HepG2 (cell line): Measurements from ENCODE around the gene NXN. TPM values are rescaled to one million over a fixed set of nuclear protein-coding genes. Genes with fewer than 3 reads are reported as not detected.

Source experiments
- ATAC-seq: fragments of 200-7000 bp; cut with Tn5 transposase; 3 replicates; pipeline ENCODE4 v1.9.1; 2020; ENCODE audit warnings: mild to moderate bottlenecking, moderate library complexity
- BruUV-seq: library from RNA; stranded (reverse); fragments of 400-500 nt; replicated peaks from 2 replicates; lab custom pipeline; 2021; lab: Mats Ljungman, UMichigan
- CTCF ChIA-PET: fragments of 300-600 bp; formaldehyde crosslinking; extraction: SDS; loops from one replicate; lab custom pipeline; 2021; ENCODE audit warnings: low total read pairs, inconsistent platforms, low intra/inter-chr PET ratio; lab: Yijun Ruan, JAX
- POLR2A ChIA-PET: fragments of 350-600 bp; sonication (Branson Sonifier 250); formaldehyde crosslinking; loops from one replicate; lab custom pipeline; 2020; ENCODE audit warnings: antibody characterized with exemption, inconsistent platforms; lab: Yijun Ruan, JAX
- DNase-seq: peaks from one replicate; pipeline ENCODE4 v3.0.0-alpha.2; 2015; ENCODE audit warnings: low spot score
- FAIRE-seq: peaks from 3 replicates; lab custom pipeline; 2011; peaks lifted over from hg19 to GRCh38; lab: Jason Lieb, UNC
- H2AFZ ChIP-seq: one replicate; pipeline ENCODE4 v1.6.1; 2011; ENCODE audit warnings: low read length, inconsistent platforms
- H3K27ac ChIP-seq: fragments of 300-600 bp; 3 replicates; pipeline ENCODE4 v1.8.0; 2011; ENCODE audit warnings: mixed run types, mild to moderate bottlenecking, mixed read lengths, low read length, inconsistent platforms; ENCODE audit not compliant: insufficient read depth; ENCODE audit errors: extremely low read length
- H3K27me3 ChIP-seq, 2 experiments: fragments of 200-600 bp in 1 of 2; 2 replicates in 1 of 2; 3 replicates in 1 of 2; pipeline versions ENCODE4 v1.6.0 to v1.8.0; 2011; ENCODE audit warnings: low read length in 2 of 2, mild to moderate bottlenecking in 2 of 2, moderate library complexity in 2 of 2, inconsistent platforms in 1 of 2; ENCODE audit not compliant: insufficient read depth in 2 of 2, control insufficient read depth in 1 of 2
- H3K36me3 ChIP-seq, 2 experiments: fragments of 200-600 bp in 1 of 2; replicated peaks in 1 of 2; 2 replicates in 1 of 2; 3 replicates in 1 of 2; pipeline versions ENCODE4 v1.5.1 to v1.8.0; 2011; ENCODE audit warnings: low read length in 2 of 2, inconsistent platforms in 1 of 2; ENCODE audit not compliant: insufficient read depth in 2 of 2, control insufficient read depth in 1 of 2
- H3K4me1 ChIP-seq: 2 replicates; pipeline ENCODE4 v1.5.1; 2012; ENCODE audit warnings: low read length, inconsistent platforms; ENCODE audit not compliant: insufficient read depth
- H3K4me2 ChIP-seq: 2 replicates; pipeline ENCODE4 v1.6.0; 2011; ENCODE audit warnings: low read depth, low read length, inconsistent platforms
- H3K4me3 ChIP-seq, 3 experiments: fragments of 200-600 bp in 1 of 3; sonication (generic), shearing (Covaris generic) in 1 of 3; replicated peaks in 1 of 3; 2 replicates each; pipeline ENCODE4 v1.5.1; 2011 to 2016; ENCODE audit warnings: low read length in 3 of 3, inconsistent platforms in 2 of 3, low read depth in 2 of 3, mild to moderate bottlenecking in 2 of 3, control low read depth in 1 of 3, mixed read lengths in 1 of 3; ENCODE audit not compliant: insufficient read depth in 1 of 3
- H3K79me2 ChIP-seq: one replicate; pipeline ENCODE4 v1.6.1; 2011; ENCODE audit warnings: low read length, inconsistent platforms; ENCODE audit not compliant: insufficient read depth
- H3K9ac ChIP-seq: 2 replicates; pipeline ENCODE4 v1.6.0; 2011; ENCODE audit warnings: mild to moderate bottlenecking, low read depth, low read length, inconsistent platforms; ENCODE audit not compliant: insufficient read depth
- H3K9me3 ChIP-seq: 2 replicates; pipeline ENCODE4 v1.5.1; 2012; ENCODE audit warnings: mild to moderate bottlenecking, low read length
- H4K20me1 ChIP-seq: 2 replicates; pipeline ENCODE4 v1.6.0; 2011; ENCODE audit warnings: inconsistent platforms, mild to moderate bottlenecking, low read length, moderate library complexity; ENCODE audit not compliant: insufficient read depth
- CEBPZ ChIP-seq: IDR thresholded peaks from 2 replicates; pipeline ENCODE4 v1.6.1; 2012; ENCODE audit warnings: low read length, improper control_type of control experiment
- GABPB1 ChIP-seq: IDR thresholded peaks from 2 replicates; pipeline ENCODE4 v1.6.1; 2016; ENCODE audit warnings: mild to moderate bottlenecking, missing genetic modification reagents, moderate library complexity, missing compliant biosample characterization
- MYNN ChIP-seq: sonication (generic); formaldehyde crosslinking; IDR thresholded peaks from 2 replicates; pipeline ENCODE4 v1.4.0; 2020; ENCODE audit warnings: mild to moderate bottlenecking, low read depth, missing genetic modification reagents
- NFRKB ChIP-seq: fragments of 450-650 bp; IDR thresholded peaks from 2 replicates; pipeline ENCODE4 v1.6.1; 2017
- PTBP1 ChIP-seq: fragments of 200-400 bp; formaldehyde crosslinking; IDR thresholded peaks from 2 replicates; pipeline ENCODE4 v1.6.1; 2018; ENCODE audit warnings: low read length, low read depth; ENCODE audit not compliant: poor library complexity, severe bottlenecking
- RBAK ChIP-seq: sonication (generic); formaldehyde crosslinking; IDR thresholded peaks from 2 replicates; pipeline ENCODE4 v1.5.1; 2020; ENCODE audit warnings: mild to moderate bottlenecking, missing genetic modification reagents
- RELA ChIP-seq: sonication (generic); formaldehyde crosslinking; IDR thresholded peaks from 2 replicates; pipeline ENCODE4 v1.4.0; 2020; ENCODE audit warnings: missing genetic modification reagents
- SP1 ChIP-seq, 2 experiments: fragments of 450-650 bp in 1 of 2; sonication (generic) in 1 of 2; formaldehyde crosslinking in 1 of 2; IDR thresholded peaks; 2 replicates each; pipeline versions ENCODE4 v1.4.0 to v1.6.1; 2016 to 2020; ENCODE audit warnings: missing genetic modification reagents in 1 of 2
- SUZ12 ChIP-seq: fragments of 150-350 bp; IDR thresholded peaks from 2 replicates; pipeline ENCODE4 v1.6.1; 2014; ENCODE audit warnings: low read depth, low read length
- ZFAT ChIP-seq: sonication (generic); formaldehyde crosslinking; conservative IDR thresholded peaks from 2 replicates; pipeline ENCODE4 v1.8.1; 2023; ENCODE audit warnings: missing genetic modification reagents, inconsistent platforms
- ZFP36L1 ChIP-seq: sonication (generic); formaldehyde crosslinking; IDR thresholded peaks from 2 replicates; pipeline ENCODE4 v1.8.0; 2022; ENCODE audit warnings: mild to moderate bottlenecking, missing genetic modification reagents, moderate library complexity
- ZSCAN20 ChIP-seq: sonication (generic); formaldehyde crosslinking; IDR thresholded peaks from 2 replicates; pipeline ENCODE4 v1.4.0; 2020; ENCODE audit warnings: missing genetic modification reagents, mild to moderate bottlenecking, borderline replicate concordance
- ZSCAN21 ChIP-seq: sonication (generic); formaldehyde crosslinking; IDR thresholded peaks from 2 replicates; pipeline ENCODE4 v1.8.0; 2022; ENCODE audit warnings: mild to moderate bottlenecking, missing genetic modification reagents, moderate library complexity, borderline replicate concordance
- ZSCAN25 ChIP-seq: sonication (generic); formaldehyde crosslinking; IDR thresholded peaks from 2 replicates; pipeline ENCODE4 v1.8.0; 2022; ENCODE audit warnings: mild to moderate bottlenecking, missing genetic modification reagents
- ZSCAN9 ChIP-seq: IDR thresholded peaks from 2 replicates; pipeline ENCODE4 v1.6.1; 2016; ENCODE audit warnings: borderline replicate concordance
- WGBS: methylation state at CpG from one replicate; pipeline ENCODE4 v1.1.6; 2017; ENCODE audit warnings: low lambda C conversion rate; 5-methylcytosine and 5-hydroxymethylcytosine counted together
- in situ Hi-C: cut with HindIII; loops from 2 replicates; pipeline ENCODE4 v1.10.0; 2017; ENCODE audit warnings: low pct_unique_long_range_greater_than_20kb; ENCODE audit not compliant: extremely low pct_ligation_motif_present
- intact Hi-C: fragments of 100-400 bp; cut with micrococcal nuclease; formaldehyde crosslinking; loops from one replicate; pipeline ENCODE4 v1.10.0; 2022; ENCODE audit not compliant: unreplicated experiment
- polyA plus RNA-seq, 8 experiments: library from polyadenylated mRNA; depleted of rRNA in 3 of 8; stranded (reverse) in 7 of 8; unstranded in 1 of 8; fragments of >200 nt; fragmentation: Illumina TruSeq in 4 of 8; extraction: Trizol in 4 of 8; gene quantifications; 2 replicates each; pipeline versions ENCODE4 v1.2.1 to v1.2.3, GENCODE V29; 2011 to 2016; ENCODE audit warnings: low read depth in 4 of 8, missing spikeins in 1 of 8, mixed read lengths in 1 of 8; ENCODE audit not compliant: insufficient read depth in 1 of 8
- total RNA-seq, 5 experiments: library from RNA; depleted of rRNA; stranded (reverse); fragments of >200 nt; fragmentation: Illumina TruSeq; extraction: Trizol; gene quantifications; 2 replicates each; pipeline ENCODE4 v1.2.3, GENCODE V29; 2016; ENCODE audit warnings: low read depth in 1 of 5
- TF ChIP-seq, protein P1 (sequence below): sonication (generic); formaldehyde crosslinking; IDR thresholded peaks from 2 replicates; pipeline ENCODE4 v1.4.0; 2020; ENCODE audit warnings: missing genetic modification reagents, borderline replicate concordance

NXN gene
- total and polyA plus RNA-seq, 2 of the 13 experiments (the other 11 are each of a cell fraction or from before 2014, with no cell fraction given), result 22.2 to 24.3 TPM

DNA sequence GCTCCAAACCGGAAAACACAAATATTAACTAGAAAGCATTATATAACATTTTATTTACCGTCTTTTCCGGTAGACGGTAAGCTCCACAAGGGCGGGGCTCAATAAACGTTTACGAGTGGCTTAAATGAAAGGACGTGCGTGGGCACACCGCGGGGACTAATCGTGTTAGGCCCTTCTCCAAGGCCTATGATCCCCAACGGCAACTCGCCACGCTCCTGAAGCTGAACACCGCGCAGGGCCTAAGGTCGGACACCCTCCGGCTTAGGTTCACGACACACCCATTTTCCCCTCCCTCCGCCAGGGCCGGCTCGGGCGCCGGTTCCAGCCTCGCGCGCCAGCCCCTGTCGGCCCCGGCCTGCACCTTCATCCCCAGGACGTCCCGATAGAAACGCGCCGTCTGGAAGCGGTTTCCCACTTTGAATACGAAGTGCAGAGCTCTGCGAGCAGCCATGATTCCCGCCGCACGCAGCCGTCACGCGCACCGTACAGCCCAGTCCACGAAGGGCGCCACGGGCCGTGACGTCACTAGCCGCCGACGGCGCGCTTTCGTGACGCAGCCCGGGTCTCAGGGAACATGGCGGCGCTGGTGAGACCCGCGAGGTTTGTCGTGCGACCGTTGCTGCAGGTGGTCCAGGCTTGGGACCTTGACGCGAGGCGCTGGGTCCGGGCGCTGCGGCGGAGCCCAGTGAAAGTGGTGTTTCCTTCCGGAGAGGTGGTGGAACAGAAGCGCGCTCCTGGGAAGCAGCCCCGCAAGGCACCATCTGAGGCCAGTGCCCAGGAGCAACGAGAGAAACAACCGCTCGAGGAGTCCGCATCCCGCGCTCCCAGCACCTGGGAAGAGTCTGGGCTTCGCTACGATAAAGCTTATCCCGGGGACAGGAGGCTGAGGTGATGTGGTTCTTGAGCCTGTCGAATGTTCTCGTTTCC is 197.5 kb downstream of the NXN start, which contains the start of the genes GLOD4 and MRM3 (continued):
- no peak for TF ChIP-seq ZSCAN20 (CRISPR knock-in tag)
- TF ChIP-seq, protein P1, sequence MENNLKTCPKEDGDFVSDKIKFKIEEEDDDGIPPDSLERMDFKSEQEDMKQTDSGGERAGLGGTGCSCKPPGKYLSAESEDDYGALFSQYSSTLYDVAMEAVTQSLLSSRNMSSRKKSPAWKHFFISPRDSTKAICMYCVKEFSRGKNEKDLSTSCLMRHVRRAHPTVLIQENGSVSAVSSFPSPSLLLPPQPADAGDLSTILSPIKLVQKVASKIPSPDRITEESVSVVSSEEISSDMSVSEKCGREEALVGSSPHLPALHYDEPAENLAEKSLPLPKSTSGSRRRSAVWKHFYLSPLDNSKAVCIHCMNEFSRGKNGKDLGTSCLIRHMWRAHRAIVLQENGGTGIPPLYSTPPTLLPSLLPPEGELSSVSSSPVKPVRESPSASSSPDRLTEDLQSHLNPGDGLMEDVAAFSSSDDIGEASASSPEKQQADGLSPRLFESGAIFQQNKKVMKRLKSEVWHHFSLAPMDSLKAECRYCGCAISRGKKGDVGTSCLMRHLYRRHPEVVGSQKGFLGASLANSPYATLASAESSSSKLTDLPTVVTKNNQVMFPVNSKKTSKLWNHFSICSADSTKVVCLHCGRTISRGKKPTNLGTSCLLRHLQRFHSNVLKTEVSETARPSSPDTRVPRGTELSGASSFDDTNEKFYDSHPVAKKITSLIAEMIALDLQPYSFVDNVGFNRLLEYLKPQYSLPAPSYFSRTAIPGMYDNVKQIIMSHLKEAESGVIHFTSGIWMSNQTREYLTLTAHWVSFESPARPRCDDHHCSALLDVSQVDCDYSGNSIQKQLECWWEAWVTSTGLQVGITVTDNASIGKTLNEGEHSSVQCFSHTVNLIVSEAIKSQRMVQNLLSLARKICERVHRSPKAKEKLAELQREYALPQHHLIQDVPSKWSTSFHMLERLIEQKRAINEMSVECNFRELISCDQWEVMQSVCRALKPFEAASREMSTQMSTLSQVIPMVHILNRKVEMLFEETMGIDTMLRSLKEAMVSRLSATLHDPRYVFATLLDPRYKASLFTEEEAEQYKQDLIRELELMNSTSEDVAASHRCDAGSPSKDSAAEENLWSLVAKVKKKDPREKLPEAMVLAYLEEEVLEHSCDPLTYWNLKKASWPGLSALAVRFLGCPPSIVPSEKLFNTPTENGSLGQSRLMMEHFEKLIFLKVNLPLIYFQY (CRISPR knock-in tag), result peak; percentile 60; the same call in 1 of the 2 replicates

DNA sequence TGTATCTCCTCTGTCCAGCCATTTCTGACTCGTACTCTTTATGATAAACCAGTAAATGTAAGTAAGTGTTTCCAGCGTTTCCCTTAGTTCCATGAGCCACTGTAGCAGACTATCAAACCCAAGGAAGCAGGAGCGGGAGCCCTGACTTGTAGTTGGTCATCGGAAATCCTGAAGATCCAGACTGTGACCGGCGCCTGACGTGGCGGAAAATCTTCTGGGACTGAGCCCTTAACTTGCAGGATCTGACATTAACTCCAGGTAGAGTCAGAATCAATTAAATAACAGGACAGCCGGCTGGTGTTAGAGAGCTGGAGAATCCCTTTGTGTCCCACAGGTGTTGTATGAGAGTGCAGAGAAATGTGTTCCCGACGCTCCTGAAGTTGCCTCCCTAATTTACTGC is 201.5 kb downstream of the NXN start:
- H3K79me2 ChIP-seq, result peaks cover 35% of the 10 kb centered on the region
- CTCF ChIA-PET, result no interaction called here
- H3K27me3 ChIP-seq, result no peaks in the 10 kb centered on the region; a peak in 1 of 5 replicates
- 100% methylated on average over 11 of the region's 11 CpGs for WGBS
- intact Hi-C loops (no loop called here), in situ Hi-C loops (no loop called here)
- no peaks in the 10 kb centered on the region for H4K20me1 ChIP-seq
- no peak for ATAC-seq
- BruUV-seq, result no TSS peak
- no peak overlapping the region for H3K9ac ChIP-seq
- DNase-seq, result no peak
- H3K4me3 ChIP-seq, result no peak overlapping the region
- no peak overlapping the region for H3K4me2 ChIP-seq
- no peak overlapping the region for H2AFZ ChIP-seq
- H3K36me3 ChIP-seq, result peaks cover 17 to 52% of the 10 kb centered on the region in 2 experiments
- H3K4me1 ChIP-seq, result peaks cover 18% of the 10 kb centered on the region
- H3K27ac ChIP-seq, result no peak overlapping the region
- FAIRE-seq, result no peak
- POLR2A ChIA-PET, result no interaction called here
- no peaks in the 10 kb centered on the region for H3K9me3 ChIP-seq
- TF ChIP-seq SUZ12 (no peak), NFRKB (no peak), ZFP36L1 (no peak), GABPB1 (no peak), MYNN (CRISPR knock-in tag) (no peak), RELA (CRISPR knock-in tag) (no peak), ZSCAN25 (CRISPR knock-in tag) (no peak), PTBP1 (no peak), ZSCAN9 (no peak), ZSCAN21 (CRISPR knock-in tag) (no peak), ZFAT (no peak), CEBPZ (no peak), RBAK (CRISPR knock-in tag) (no peak), SP1 (IDR thresholded peaks at IDR 0.05) (no peak), SP1 (CRISPR knock-in tag; IDR thresholded peaks at IDR 0.05) (no peak)
